K562 (cell line): ENCODE measurements around the gene WNK1. TPM values are rescaled to one million over a fixed set of nuclear protein-coding genes. Genes with fewer than 3 reads are reported as not detected.

Experiments used
- ADNP ChIP-seq: fragments of 200-800 bp; sonication (Bioruptor generic); IDR thresholded peaks from 2 replicates; pipeline ENCODE4 v1.6.1; 2016; ENCODE audit warnings: missing genetic modification characterization, missing compliant biosample characterization
- ARID4B ChIP-seq: sonication (generic); formaldehyde crosslinking; IDR thresholded peaks from 2 replicates; pipeline ENCODE4 v1.8.0; 2022; ENCODE audit warnings: mild to moderate bottlenecking, missing genetic modification reagents
- ATF4 ChIP-seq: fragments of 450-650 bp; formaldehyde crosslinking; IDR thresholded peaks from 2 replicates; pipeline ENCODE4 v1.4.0; 2022; ENCODE audit warnings: mild to moderate bottlenecking, moderate library complexity
- BMI1 ChIP-seq: fragments of 150-350 bp; IDR thresholded peaks from 2 replicates; pipeline ENCODE4 v1.6.1; 2014; ENCODE audit warnings: low read length
- BRD4 ChIP-seq: fragments of 200-600 bp; sonication (generic); IDR thresholded peaks from 2 replicates; pipeline ENCODE4 v1.6.1; 2017; ENCODE audit warnings: inconsistent platforms
- CEBPG ChIP-seq, 3 experiments: fragments of 200-800 bp in 1 of 3; sonication (Bioruptor generic) in 1 of 3; sonication (generic) in 1 of 3; formaldehyde crosslinking in 1 of 3; IDR thresholded peaks in 2 of 3; conservative IDR thresholded peaks in 1 of 3; 2 replicates each; pipeline versions ENCODE4 v1.6.1 to v1.8.0; 2016 to 2022; ENCODE audit warnings: missing compliant biosample characterization in 2 of 3, missing genetic modification characterization in 2 of 3, mild to moderate bottlenecking in 1 of 3, missing genetic modification reagents in 1 of 3
- GATAD2B ChIP-seq: fragments of 450-650 bp; IDR thresholded peaks from 2 replicates; pipeline ENCODE4 v1.6.1; 2017; ENCODE audit warnings: mild to moderate bottlenecking, borderline replicate concordance
- GTF2F1 ChIP-seq: IDR thresholded peaks from 2 replicates; pipeline ENCODE4 v1.6.1; 2011; ENCODE audit warnings: low read depth, low read length, improper control_type of control experiment
- HEY1 ChIP-seq: fragments of 250-450 bp; sonication (Bioruptor Pico); IDR thresholded peaks from 2 replicates; pipeline ENCODE4 v1.5.0; 2020; ENCODE audit warnings: mild to moderate bottlenecking, moderate library complexity, borderline replicate concordance
- HINFP ChIP-seq: fragments of 450-650 bp; conservative IDR thresholded peaks from 2 replicates; pipeline ENCODE4 v1.6.1; 2016; ENCODE audit warnings: missing genetic modification characterization, low read depth, mild to moderate bottlenecking, control low read depth, missing compliant biosample characterization
- ILF3 ChIP-seq: fragments of 450-650 bp; IDR thresholded peaks from 2 replicates; pipeline ENCODE4 v1.6.1; 2018; ENCODE audit warnings: antibody characterized with exemption, mild to moderate bottlenecking, moderate library complexity, borderline replicate concordance
- KAT7 ChIP-seq: sonication (generic); formaldehyde crosslinking; IDR thresholded peaks from 2 replicates; pipeline ENCODE4 v1.8.0; 2022; ENCODE audit warnings: missing genetic modification reagents, mild to moderate bottlenecking, borderline replicate concordance
- L3MBTL2 ChIP-seq: fragments of 450-650 bp; IDR thresholded peaks from 2 replicates; pipeline ENCODE4 v1.6.1; 2016; ENCODE audit warnings: mild to moderate bottlenecking, moderate library complexity
- MBD1 ChIP-seq: fragments of 250-450 bp; sonication (Bioruptor Pico); IDR thresholded peaks from 2 replicates; pipeline ENCODE4 v1.8.0; 2022; ENCODE audit warnings: inconsistent platforms
- RBM17 ChIP-seq: fragments of 200-400 bp; formaldehyde crosslinking; IDR thresholded peaks from 2 replicates; pipeline ENCODE4 v1.6.1; 2017; ENCODE audit warnings: low read depth, mild to moderate bottlenecking, low read length, borderline replicate concordance
- SMARCA5 ChIP-seq: fragments of 450-650 bp; IDR thresholded peaks from 2 replicates; pipeline ENCODE4 v1.6.1; 2016
- TCF3 ChIP-seq: sonication (generic); formaldehyde crosslinking; IDR thresholded peaks from 2 replicates; pipeline ENCODE4 v1.4.0; 2020; ENCODE audit warnings: mild to moderate bottlenecking, missing genetic modification reagents
- XRCC3 ChIP-seq: fragments of 450-650 bp; IDR thresholded peaks from 2 replicates; pipeline ENCODE4 v1.6.1; 2017; ENCODE audit warnings: mild to moderate bottlenecking, moderate library complexity
- ZNF436 ChIP-seq: fragments of 250-450, 450-650 bp; sonication (Bioruptor Pico); formaldehyde crosslinking; IDR thresholded peaks from 2 replicates; pipeline ENCODE4 v1.7.0; 2020; ENCODE audit warnings: mild to moderate bottlenecking
- polyA plus RNA-seq, 8 experiments: library from polyadenylated mRNA; depleted of rRNA in 4 of 8; stranded (reverse) in 5 of 8; unstranded in 3 of 8; fragments of >200 nt; fragmentation: Nextera tagmentation in 2 of 8; fragmentation: Illumina TruSeq in 1 of 8; extraction: Ambion mirVana in 2 of 8; extraction: Trizol in 1 of 8; gene quantifications; 2 replicates each; pipeline versions ENCODE4 v1.2.1 to v1.2.3, GENCODE V29; 2011 to 2014; ENCODE audit warnings: inconsistent platforms in 1 of 8, missing spikeins in 1 of 8
- total RNA-seq, 7 experiments: library from RNA; depleted of rRNA in 6 of 7; stranded (reverse); fragments of >200 nt in 6 of 7; fragmentation: Illumina TruSeq in 2 of 7; extraction: Trizol in 2 of 7; gene quantifications; 2 replicates each; pipeline versions ENCODE4 v1.2.1 to v1.2.3, GENCODE V29; 2011 to 2021; ENCODE audit warnings: low replicate concordance in 1 of 7

WNK1 gene
- total and polyA plus RNA-seq, 9 of the 15 experiments (the other 6 are each of a cell fraction or from before 2014, with no cell fraction given) = 4.3 to 73.9 (median 31.0) TPM

- TF ChIP-seq MBD1 (CRISPR knock-in tag) (no peak), ATF4 (no peak), GATAD2B (peak; percentile 37; the same call in 1 of the 2 replicates), SMARCA5 (no peak), ILF3 (no peak), ARID4B (CRISPR knock-in tag) (peak; percentile 68; the same call in 1 of the 2 replicates), XRCC3 (no peak), GTF2F1 (no peak), CEBPG (CRISPR knock-in tag; IDR thresholded peaks at IDR 0.05) (0 out of 2 replicates have a peak, but pooled peaks have one; percentile 10), CEBPG (tag; conservative IDR thresholded peaks at IDR 0.05 in 1 of 2, IDR thresholded peaks at IDR 0.05 in 1 of 2) (no peak), L3MBTL2 (peak; percentile 96), TCF3 (CRISPR knock-in tag) (no peak), ZNF436 (CRISPR knock-in tag) (no peak), BMI1 (no peak), RBM17 (no peak), KAT7 (CRISPR knock-in tag) (0 out of 2 replicates have a peak, but pooled peaks have one; percentile 14), BRD4 (no peak), ADNP (tag) (no peak), HEY1 (CRISPR knock-in tag) (no peak), HINFP (tag) (peak; percentile 99)
Measured at GRCh38 chr12:751192-751998, 984 bp upstream of the WNK1 start (continued).
